H1 (cell line): ENCODE results near the gene MYL3. TPM values are rescaled to one million over a fixed set of nuclear protein-coding genes. Genes with fewer than 3 reads are reported as not detected.

Experiments
- CTCF ChIA-PET: fragments of 300-600 bp; sonication (Branson Sonifier 250); formaldehyde crosslinking; loops from one replicate; lab custom pipeline; 2021; ENCODE audit not compliant: partially characterized antibody; lab: Charles Lee
- POLR2A ChIA-PET: fragments of 300-600 bp; sonication (Branson Sonifier 250); formaldehyde crosslinking; loops from one replicate; lab custom pipeline; 2021; ENCODE audit warnings: inconsistent platforms; ENCODE audit not compliant: partially characterized antibody; lab: Charles Lee
- DNase-seq, 2 experiments: peaks; one replicate each; pipeline versions ENCODE4 v3.0.0 to v3.0.0-alpha.2; 2010 to 2022; ENCODE audit warnings: low spot score in 2 of 2, low read depth in 1 of 2, mixed read lengths in 1 of 2
- FAIRE-seq: peaks from 2 replicates; lab custom pipeline; 2011; peaks lifted over from hg19 to GRCh38; lab: Jason Lieb, UNC
- H2AFZ ChIP-seq: 2 replicates; pipeline ENCODE4 v1.8.1; 2012; ENCODE audit warnings: low read length, inconsistent platforms
- H2AK5ac ChIP-seq: 2 replicates; pipeline ENCODE4 v1.6.1; 2013; ENCODE audit warnings: low read depth, low read length
- H2BK120ac ChIP-seq: replicated peaks from 2 replicates; pipeline ENCODE3; 2013; ENCODE audit warnings: low read depth, low read length, inconsistent platforms
- H2BK12ac ChIP-seq: 2 replicates; pipeline ENCODE4 v1.6.1; 2013; ENCODE audit warnings: low read depth, low read length
- H2BK15ac ChIP-seq: 2 replicates; pipeline ENCODE4 v1.6.1; 2013; ENCODE audit warnings: low read length
- H2BK20ac ChIP-seq: 2 replicates; pipeline ENCODE4 v1.6.1; 2013; ENCODE audit warnings: low read length
- H2BK5ac ChIP-seq: 2 replicates; pipeline ENCODE4 v1.6.1; 2013; ENCODE audit warnings: low read depth, low read length
- H3K14ac ChIP-seq: 2 replicates; pipeline ENCODE4 v1.6.1; 2013; ENCODE audit warnings: inconsistent platforms; ENCODE audit not compliant: insufficient read length
- H3K18ac ChIP-seq: 2 replicates; pipeline ENCODE4 v1.6.1; 2013; ENCODE audit warnings: low read length; ENCODE audit errors: extremely low read depth
- H3K23ac ChIP-seq: 2 replicates; pipeline ENCODE4 v1.6.1; 2013; ENCODE audit warnings: inconsistent platforms; ENCODE audit not compliant: insufficient read length
- H3K23me2 ChIP-seq: 2 replicates; pipeline ENCODE4 v1.6.1; 2013; ENCODE audit warnings: low read depth, low read length
- H3K27ac ChIP-seq: 2 replicates; pipeline ENCODE4 v1.6.1; 2011; ENCODE audit warnings: low read depth, low read length, inconsistent platforms
- H3K27me3 ChIP-seq, 4 experiments: replicated peaks in 1 of 4; 1 replicate in 1 of 4; 2 replicates in 3 of 4; pipeline versions ENCODE4 v1.6.1 to v1.8.1; 2011 to 2013; ENCODE audit warnings: low read length in 3 of 4, mild to moderate bottlenecking in 3 of 4, inconsistent platforms in 2 of 4, mixed read lengths in 2 of 4, moderate library complexity in 1 of 4; ENCODE audit not compliant: control insufficient read depth in 3 of 4, insufficient read depth in 3 of 4; ENCODE audit errors: extremely low read depth in 1 of 4
- H3K36me3 ChIP-seq, 4 experiments: 2 replicates each; pipeline versions ENCODE4 v1.6.1 to v1.8.1; 2011 to 2013; ENCODE audit warnings: mild to moderate bottlenecking in 4 of 4, low read length in 3 of 4, moderate library complexity in 2 of 4, control low read depth in 1 of 4, inconsistent platforms in 1 of 4; ENCODE audit not compliant: insufficient read depth in 4 of 4, control insufficient read depth in 2 of 4
- H3K4ac ChIP-seq: replicated peaks from 2 replicates; pipeline ENCODE3; 2013; ENCODE audit warnings: low read length, low read depth, mixed read lengths, inconsistent platforms; ENCODE audit not compliant: insufficient read length
- H3K4me1 ChIP-seq, 4 experiments: replicated peaks in 1 of 4; 1 replicate in 1 of 4; 2 replicates in 3 of 4; pipeline versions ENCODE4 v1.6.1 to v1.8.1; 2011 to 2013; ENCODE audit warnings: low read length in 3 of 4, inconsistent platforms in 2 of 4, mixed read lengths in 1 of 4; ENCODE audit not compliant: insufficient read depth in 4 of 4, control insufficient read depth in 3 of 4
- H3K4me2 ChIP-seq, 2 experiments: 2 replicates each; pipeline versions ENCODE4 v1.6.1 to v1.8.1; 2011 to 2013; ENCODE audit warnings: low read depth in 2 of 2, low read length in 2 of 2, control low read depth in 1 of 2, inconsistent platforms in 1 of 2, mild to moderate bottlenecking in 1 of 2; ENCODE audit not compliant: insufficient read depth in 1 of 2
- H3K4me3 ChIP-seq, 4 experiments: fragments of 200-600, 300-600 bp in 1 of 4; sonication (generic), shearing (Covaris generic), sonication (Bioruptor Twin) in 1 of 4; 2 replicates each; pipeline versions ENCODE4 v1.5.1 to v1.8.1; 2011 to 2016; ENCODE audit warnings: low read length in 4 of 4, low read depth in 3 of 4, control low read depth in 2 of 4, inconsistent platforms in 2 of 4, mild to moderate bottlenecking in 2 of 4, mixed read lengths in 1 of 4, moderate library complexity in 1 of 4; ENCODE audit not compliant: insufficient read depth in 2 of 4; ENCODE audit errors: extremely low read depth in 1 of 4
- H3K56ac ChIP-seq: replicated peaks from 2 replicates; pipeline ENCODE3; 2013; ENCODE audit warnings: low read depth, mild to moderate bottlenecking, mixed read lengths, low read length, inconsistent platforms; ENCODE audit not compliant: insufficient read length
- H3K79me1 ChIP-seq: 2 replicates; pipeline ENCODE4 v1.6.1; 2013; ENCODE audit warnings: low read depth, low read length, control low read depth
- H3K79me2 ChIP-seq, 2 experiments: 2 replicates each; pipeline versions ENCODE4 v1.6.1 to v1.8.1; 2012 to 2013; ENCODE audit warnings: low read length in 2 of 2, mild to moderate bottlenecking in 2 of 2, inconsistent platforms in 1 of 2; ENCODE audit not compliant: insufficient read depth in 2 of 2, control insufficient read depth in 1 of 2
- H3K9ac ChIP-seq, 4 experiments: replicated peaks in 1 of 4; 1 replicate in 1 of 4; 2 replicates in 3 of 4; pipeline versions ENCODE4 v1.6.1 to v1.8.1; 2011 to 2013; ENCODE audit warnings: low read depth in 3 of 4, low read length in 3 of 4, control low read depth in 2 of 4, mild to moderate bottlenecking in 2 of 4, moderate library complexity in 2 of 4, inconsistent platforms in 1 of 4; ENCODE audit errors: extremely low read depth in 1 of 4
- H3K9me3 ChIP-seq, 2 experiments: 2 replicates each; pipeline versions ENCODE4 v1.6.1 to v1.8.1; 2012 to 2013; ENCODE audit warnings: mild to moderate bottlenecking in 2 of 2, moderate library complexity in 2 of 2, control low read depth in 1 of 2, inconsistent platforms in 1 of 2, low read depth in 1 of 2, low read length in 1 of 2, mixed read lengths in 1 of 2; ENCODE audit not compliant: insufficient read depth in 2 of 2
- H4K20me1 ChIP-seq, 2 experiments: replicated peaks in 1 of 2; 2 replicates each; pipeline versions ENCODE3 to v1.8.1; 2011 to 2013; ENCODE audit warnings: inconsistent platforms in 2 of 2, low read length in 2 of 2, mild to moderate bottlenecking in 1 of 2; ENCODE audit not compliant: insufficient read depth in 2 of 2, control insufficient read depth in 1 of 2
- H4K5ac ChIP-seq: 2 replicates; pipeline ENCODE4 v1.6.1; 2013; ENCODE audit warnings: low read length, low read depth, mixed read lengths, inconsistent platforms; ENCODE audit not compliant: insufficient read length
- H4K8ac ChIP-seq: 2 replicates; pipeline ENCODE4 v1.8.0; 2013; ENCODE audit warnings: mild to moderate bottlenecking, moderate library complexity, low read length, inconsistent platforms; ENCODE audit not compliant: insufficient read depth; ENCODE audit errors: extremely low read depth
- H4K91ac ChIP-seq: replicated peaks from 2 replicates; pipeline ENCODE3; 2013; ENCODE audit warnings: low read length, mixed read lengths, inconsistent platforms; ENCODE audit not compliant: insufficient read length
- CREB1 ChIP-seq: IDR thresholded peaks from 2 replicates; pipeline ENCODE4 v1.6.1; 2012; ENCODE audit warnings: inconsistent platforms
- CTBP2 ChIP-seq: IDR thresholded peaks from 2 replicates; pipeline ENCODE4 v1.7.0; 2011; ENCODE audit warnings: borderline replicate concordance, mild to moderate bottlenecking, moderate library complexity, mixed read lengths, low read length; ENCODE audit not compliant: insufficient read depth, insufficient read length
- RBBP5 ChIP-seq: IDR thresholded peaks from 2 replicates; pipeline ENCODE4 v1.7.1; 2012; ENCODE audit warnings: low read depth, mild to moderate bottlenecking, inconsistent platforms, low read length, moderate library complexity, borderline replicate concordance
- RFX5 ChIP-seq: IDR thresholded peaks from 2 replicates; pipeline ENCODE4 v1.6.1; 2011; ENCODE audit warnings: low read depth, low read length, improper control_type of control experiment, borderline replicate concordance
- SIX5 ChIP-seq: IDR thresholded peaks from 2 replicates; pipeline ENCODE4 v1.6.1; 2011; ENCODE audit warnings: mild to moderate bottlenecking, low read depth, low read length
- YY1 ChIP-seq: IDR thresholded peaks from 2 replicates; pipeline ENCODE4 v1.6.1; 2011; ENCODE audit warnings: low read depth, mild to moderate bottlenecking, low read length
- WGBS, 2 experiments: shearing (Covaris generic) in 1 of 2; methylation state at CpG; one replicate each; pipeline versions ENCODE4 v1.1.6 to v1.1.7; 2013 to 2015; ENCODE audit warnings: low lambda C conversion rate in 2 of 2, mixed read lengths in 2 of 2, inconsistent platforms in 1 of 2, low coverage in 1 of 2, missing lambda C conversion rate in 1 of 2; ENCODE audit not compliant: insufficient replicate concordance in 2 of 2, insufficient coverage in 1 of 2, insufficient read length in 1 of 2; ENCODE audit errors: extremely low coverage in 1 of 2, missing lambda C conversion rate in 1 of 2; 5-methylcytosine and 5-hydroxymethylcytosine counted together
- polyA plus RNA-seq, 7 experiments: library from polyadenylated mRNA; depleted of rRNA in 3 of 7; stranded (reverse) in 5 of 7; unstranded in 2 of 7; fragments of >200 nt in 5 of 7; fragments of 200-250 nt in 2 of 7; gene quantifications; 1 replicate in 5 of 7; 2 replicates in 1 of 7; 4 replicates in 1 of 7; pipeline versions ENCODE4 v1.2.1 to v1.2.3, GENCODE V29; 2011 to 2013; ENCODE audit warnings: missing spikeins in 2 of 7, mixed read lengths in 2 of 7
- total RNA-seq: library from RNA; stranded (reverse); fragmentation: NEBNext Ultra II Directional; extraction: Animal tissue kit (Norgen Biotek cat#: 25700); gene quantifications from 2 replicates; pipeline ENCODE4 v1.2.1, GENCODE V29; 2021
- TF ChIP-seq, protein P1 (sequence below): IDR thresholded peaks from 2 replicates; pipeline ENCODE4 v1.6.1; 2011; ENCODE audit warnings: low read length, improper control_type of control experiment

The MYL3 gene
- total and polyA plus RNA-seq, 2 of the 8 experiments (the other 6 are each of a cell fraction or from before 2014, with no cell fraction given) = 0.06 TPM; not detected in 1

DNA sequence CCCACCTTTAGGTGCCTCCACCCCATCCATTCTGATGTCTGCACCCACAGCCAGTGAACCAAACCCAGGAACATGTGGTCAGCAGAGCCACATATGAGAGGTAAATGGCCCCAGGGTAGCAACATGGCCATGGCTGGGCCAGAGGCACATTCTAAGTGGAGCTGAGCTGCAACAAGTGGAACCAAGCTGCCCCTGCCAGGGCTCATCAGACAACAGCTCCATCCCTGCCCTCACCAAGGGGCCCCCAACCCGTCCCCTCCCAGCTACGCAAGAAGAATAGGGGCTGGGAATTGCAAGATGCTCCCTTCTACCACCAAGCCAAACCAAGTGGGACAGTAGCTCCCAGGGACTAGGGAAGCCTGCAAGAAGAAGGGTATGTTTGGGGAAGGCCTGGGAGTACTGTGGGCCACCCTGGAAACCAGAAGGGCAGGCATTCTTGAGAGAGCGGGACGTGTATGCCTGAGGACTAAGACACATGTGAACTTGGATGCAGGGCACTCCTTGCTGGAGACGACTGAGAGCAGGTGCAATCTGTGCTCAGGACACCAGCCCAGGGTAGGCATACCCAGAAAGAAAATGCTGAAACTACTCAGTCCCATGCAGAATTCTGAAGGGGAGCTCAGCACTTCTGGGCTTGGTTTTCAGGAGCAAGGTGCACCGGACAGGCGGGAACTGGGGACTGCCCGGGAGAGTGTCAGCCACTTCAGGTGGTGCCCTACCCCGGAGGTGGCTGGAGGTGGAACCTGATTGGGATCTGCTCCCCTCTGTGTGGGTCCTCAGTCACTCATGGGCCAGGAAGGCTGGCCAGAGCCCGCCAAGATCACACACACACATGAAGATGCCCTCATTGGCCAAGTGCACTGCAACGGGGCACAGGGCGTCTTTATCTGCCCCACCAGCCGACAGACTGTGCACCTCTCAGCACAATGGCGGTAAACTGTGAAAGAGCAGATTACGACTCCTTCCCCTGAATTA is 9.5 kb downstream of the MYL3 start:
- no peak for TF ChIP-seq RBBP5
- TF ChIP-seq YY1 = no peak
- TF ChIP-seq, protein P1, sequence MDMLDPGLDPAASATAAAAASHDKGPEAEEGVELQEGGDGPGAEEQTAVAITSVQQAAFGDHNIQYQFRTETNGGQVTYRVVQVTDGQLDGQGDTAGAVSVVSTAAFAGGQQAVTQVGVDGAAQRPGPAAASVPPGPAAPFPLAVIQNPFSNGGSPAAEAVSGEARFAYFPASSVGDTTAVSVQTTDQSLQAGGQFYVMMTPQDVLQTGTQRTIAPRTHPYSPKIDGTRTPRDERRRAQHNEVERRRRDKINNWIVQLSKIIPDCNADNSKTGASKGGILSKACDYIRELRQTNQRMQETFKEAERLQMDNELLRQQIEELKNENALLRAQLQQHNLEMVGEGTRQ = no peak
- no peak for TF ChIP-seq CREB1
- no peak for TF ChIP-seq SIX5
- TF ChIP-seq CTBP2 = no peak
- TF ChIP-seq RFX5 = no peak
- H3K4ac ChIP-seq = no peak overlapping the region
- H2AK5ac ChIP-seq = no peak overlapping the region
- no peak overlapping the region for H3K9ac ChIP-seq
- no peaks in the 10 kb centered on the region for H3K9me3 ChIP-seq
- no peak overlapping the region for H3K56ac ChIP-seq
- H3K14ac ChIP-seq = no peak overlapping the region
- H3K27me3 ChIP-seq = peaks cover 0 to 3% (median under 1%) of the 10 kb centered on the region in 4 experiments; a peak in 1 of 7 replicates
- ChIA-PET CTCF (interaction anchor here (0.6 to 2.1 kb wide), 6 partner anchors 9 to 146 kb away, joined by 3 to 7 read pairs (median 5); partner anchors contain the start of gene MYL3), POLR2A (interaction anchor here (0.8 kb wide), 1 partner anchor 175 kb away, joined by 3 read pairs; no protein-coding TSS in a partner anchor)
- WGBS, 2 experiments = 83% methylated on average over 15 of the region's 15 CpGs; no CpG with 5 or more reads in 1 of the 2 experiments
- H3K36me3 ChIP-seq = no peaks in the 10 kb centered on the region
- H3K23ac ChIP-seq = no peak overlapping the region
- no peak overlapping the region for H2BK5ac ChIP-seq
- H3K27ac ChIP-seq = no peak overlapping the region
- no peak overlapping the region for H4K91ac ChIP-seq
- FAIRE-seq (no peak), DNase-seq (no peak)
- no peaks in the 10 kb centered on the region; a peak in 1 of 7 replicates for H3K4me1 ChIP-seq
- no peak overlapping the region for H2BK120ac ChIP-seq
- no peak overlapping the region for H4K8ac ChIP-seq
- H4K5ac ChIP-seq = no peak overlapping the region
- H3K79me1 ChIP-seq = 0 out of 2 replicates have a peak, but pooled peaks cover 2% of the 10 kb centered on the region
- no peak overlapping the region for H3K4me2 ChIP-seq
- no peak overlapping the region for H2BK20ac ChIP-seq
- H3K18ac ChIP-seq = no peak overlapping the region
- H3K4me3 ChIP-seq = no peak overlapping the region
- no peak overlapping the region for H2BK12ac ChIP-seq
- H3K79me2 ChIP-seq = no peaks in the 10 kb centered on the region
- H4K20me1 ChIP-seq = no peaks in the 10 kb centered on the region
- no peak overlapping the region for H2BK15ac ChIP-seq
- 0 out of 2 replicates have a peak, but pooled peaks cover 1% of the 10 kb centered on the region for H3K23me2 ChIP-seq
- 0 out of 2 replicates have a peak overlapping the region, but pooled peaks have one; percentile 11 for H2AFZ ChIP-seq
